Posterior cingulate gyrus (tissue), 11 donors: ENCODE data around the gene AGO3.
A peak's percentile ranks its signal among the peaks of the same experiment; 100 is the strongest.

ENCODE experiments used
- DNase-seq, 10 donors: peaks; one replicate each; pipeline versions ENCODE4 v3.0.0 to v3.0.0-alpha.2; 2020 to 2021; ENCODE audit warnings: mixed read lengths in 3 of 10
- intact Hi-C: fragments of 100-400 bp; cut with DNase I; formaldehyde crosslinking; loops from one replicate; pipeline ENCODE4 v1.15.1; 2023

Gene AGO3

GRCh38 chr1:36076979-36077573, 146.2 kb downstream of the AGO3 start:
- no peak for DNase-seq

GRCh38 chr1:36080236-36080635, 149.3 kb downstream of the AGO3 start:
- DNase-seq: no peak
- intact Hi-C loops: no loop called here

More at GRCh38 chr1:36076979-36077573, 146.2 kb downstream of the AGO3 start:
- intact Hi-C loops: no loop called here

GRCh38 chr1:36080801-36081200, 149.9 kb downstream of the AGO3 start:
- peak in 1 of 10 donors; percentile 46 for DNase-seq
- intact Hi-C loops: no loop called here

- intact Hi-C loops: no loop called here
- peak in 1 of 10 donors; percentile 66 for DNase-seq
Measured at GRCh38 chr1:36081926-36082485, 151.1 kb downstream of the AGO3 start.

- DNase-seq: peak in 1 of 10 donors; percentile 70
- intact Hi-C loops: no loop called here
Measured at GRCh38 chr1:36083219-36083618, 152.3 kb downstream of the AGO3 start.

GRCh38 chr1:36083635-36084496, 153.0 kb downstream of the AGO3 start, which contains the start of gene TEKT2:
TEKT2 (plus strand) TSS chr1:36084094; CDS start chr1:36084922, 828 bp downstream.
- intact Hi-C loops: no loop called here
- DNase-seq: peak in 8 of 10 donors; percentile 48 to 94 (median 68)

- intact Hi-C loops: loop anchor here (5.0 kb wide), 2 partner anchors 152 to 202 kb away; partner anchors contain the start of genes AGO1 and AGO3
- DNase-seq: peak in 2 of 10 donors; percentile 72 to 85
Measured at GRCh38 chr1:36084497-36085115, 153.7 kb downstream of the AGO3 start.

- intact Hi-C loops: loop anchor here (5.0 kb wide), 2 partner anchors 153 to 203 kb away; partner anchors contain the start of genes AGO1 and AGO3
- peak in 1 of 10 donors; percentile 75 for DNase-seq
Measured at GRCh38 chr1:36085126-36085525, 154.2 kb downstream of the AGO3 start.

- peak in 2 of 10 donors; percentile 60 to 82 for DNase-seq
- intact Hi-C loops: loop anchor here (5.0 kb wide), 2 partner anchors 154 to 204 kb away; partner anchors contain the start of genes AGO1 and AGO3
Measured at GRCh38 chr1:36085686-36086526, 155.0 kb downstream of the AGO3 start.

GRCh38 chr1:36086529-36087232, 155.8 kb downstream of the AGO3 start:
- DNase-seq: peak in 2 of 10 donors; percentile 52 to 61
- intact Hi-C loops: loop anchor here (5.0 kb wide), 2 partner anchors 154 to 204 kb away; partner anchors contain the start of genes AGO1 and AGO3

- DNase-seq: peak in 2 of 10 donors; percentile 80 to 83
- intact Hi-C loops: loop anchor here (5.0 kb wide), 2 partner anchors 155 to 205 kb away; partner anchors contain the start of genes AGO1 and AGO3
Measured at GRCh38 chr1:36087233-36088123, 156.6 kb downstream of the AGO3 start.

GRCh38 chr1:36088265-36088576, 157.3 kb downstream of the AGO3 start:
- intact Hi-C loops: loop anchor here (5.0 kb wide), 2 partner anchors 156 to 206 kb away; partner anchors contain the start of genes AGO1 and AGO3
- DNase-seq: no peak

GRCh38 chr1:36088577-36089392, 157.9 kb downstream of the AGO3 start, which contains the start of gene ADPRS:
ADPRS (plus strand) TSS chr1:36088892; CDS start chr1:36088905, 13 bp downstream.
- intact Hi-C loops: loop anchor here (5.0 kb wide), 2 partner anchors 156 to 206 kb away; partner anchors contain the start of genes AGO1 and AGO3

GRCh38 chr1:36089393-36090121, 158.7 kb downstream of the AGO3 start:
- intact Hi-C loops: loop anchor here (5.0 kb wide), 2 partner anchors 157 to 207 kb away; partner anchors contain the start of genes AGO1 and AGO3
- DNase-seq: peak in 3 of 10 donors; percentile 19 to 69 (median 67)

More at GRCh38 chr1:36088577-36089392, 157.9 kb downstream of the AGO3 start, which contains the start of gene ADPRS:
- DNase-seq: peak; percentile 85 to 99 (median 89)

GRCh38 chr1:36091141-36091540, 160.2 kb downstream of the AGO3 start:
- DNase-seq: peak in 3 of 10 donors; percentile 12 to 45 (median 41)
- intact Hi-C loops: no loop called here

- peak in 3 of 10 donors; percentile 7 to 56 (median 51) for DNase-seq
- intact Hi-C loops: no loop called here
Measured at GRCh38 chr1:36091698-36092097, 160.8 kb downstream of the AGO3 start.
